GM19025 (cell line): Measurements from ENCODE around the gene RAB7B.

ENCODE experiments used
- ATAC-seq: cut with Tn5 transposase; IDR thresholded peaks from one replicate; pipeline ENCODE4 v1.9.1; 2021; ENCODE audit warnings: mild to moderate bottlenecking, low read depth, moderate library complexity; ENCODE audit not compliant: unreplicated experiment

RAB7B gene

DNA sequence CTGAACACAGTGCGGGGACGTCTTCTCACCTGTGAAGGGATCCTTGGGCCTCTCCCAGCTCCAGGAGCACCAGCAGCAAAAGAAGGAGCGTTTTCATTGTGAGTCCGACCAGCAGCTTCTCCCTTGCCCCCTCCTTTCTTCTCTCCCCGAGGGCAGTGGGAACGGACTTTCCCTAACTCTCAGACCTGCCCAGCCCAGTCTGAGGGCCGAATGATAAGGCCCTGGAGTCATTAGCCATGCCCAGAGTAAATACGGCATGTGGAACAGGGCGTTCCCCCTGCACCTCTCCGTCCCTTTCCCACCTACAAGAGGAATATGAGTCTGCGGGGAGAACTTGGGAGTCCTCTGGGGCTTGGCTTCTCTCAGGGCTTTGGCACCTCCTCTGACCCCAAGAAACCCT is 20.5 kb upstream of the RAB7B start, which contains the start of gene CTSE:
TSS of gene CTSE (minus strand) at position 201 of the 400 bp plus-strand sequence. CDS start at position 97, 104 bp downstream.
- ATAC-seq = no peak

DNA sequence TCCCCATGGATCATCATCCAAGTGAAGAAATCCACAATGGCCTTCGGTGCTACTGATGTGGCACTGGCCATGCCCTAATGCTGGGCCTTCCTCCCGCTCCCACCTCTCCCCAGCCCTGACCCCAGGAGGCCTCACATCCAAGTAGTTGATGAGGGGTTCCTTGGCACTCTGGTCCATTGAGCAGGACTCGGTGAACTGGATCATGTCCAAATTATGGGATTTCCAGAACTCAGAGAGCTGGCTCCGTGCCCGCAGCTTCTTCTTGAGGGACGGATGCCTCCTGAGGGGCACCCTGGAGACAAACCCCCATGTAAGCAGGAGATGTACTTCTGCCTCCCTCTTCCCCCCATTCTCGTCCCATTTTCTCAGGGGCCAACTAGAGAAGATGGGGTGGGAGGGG is 19.6 kb upstream of the RAB7B start:
- ATAC-seq = no peak

DNA sequence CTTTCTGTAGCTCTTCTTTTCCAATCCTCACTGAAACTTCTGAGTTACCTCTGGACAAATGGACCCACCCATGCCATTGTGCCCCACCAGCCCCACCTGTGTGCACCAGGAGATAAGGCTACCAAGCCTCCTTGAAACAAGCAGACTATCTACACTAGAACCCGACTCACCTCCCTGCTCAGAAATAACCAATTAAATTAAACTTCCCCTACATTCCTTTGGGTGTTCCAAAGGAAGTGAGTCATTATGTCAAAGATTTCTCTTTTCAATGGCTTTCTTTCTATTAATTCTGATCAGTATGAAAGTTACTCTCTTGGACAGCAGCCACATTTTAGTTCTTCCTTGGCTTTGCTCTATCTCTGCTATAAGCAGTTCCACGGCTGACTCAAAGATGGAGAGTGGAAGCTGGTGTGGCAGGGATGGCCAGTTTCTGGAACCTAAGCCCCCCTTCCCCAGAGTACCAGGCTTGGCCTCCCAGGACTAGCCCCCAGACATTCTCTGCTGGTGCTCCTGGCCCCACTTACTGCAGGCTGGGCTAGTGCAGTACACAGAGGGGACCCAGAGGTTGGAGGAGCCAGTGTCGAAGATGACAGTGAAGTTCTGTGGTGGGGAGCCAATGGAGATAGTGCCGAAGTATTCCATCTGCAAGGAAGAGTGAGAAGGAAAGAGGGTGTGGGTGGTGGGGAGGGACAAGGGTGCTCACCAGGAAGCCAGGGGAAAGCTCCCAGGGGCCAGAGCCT is 18.6 kb upstream of the RAB7B start:
- no peak for ATAC-seq

DNA sequence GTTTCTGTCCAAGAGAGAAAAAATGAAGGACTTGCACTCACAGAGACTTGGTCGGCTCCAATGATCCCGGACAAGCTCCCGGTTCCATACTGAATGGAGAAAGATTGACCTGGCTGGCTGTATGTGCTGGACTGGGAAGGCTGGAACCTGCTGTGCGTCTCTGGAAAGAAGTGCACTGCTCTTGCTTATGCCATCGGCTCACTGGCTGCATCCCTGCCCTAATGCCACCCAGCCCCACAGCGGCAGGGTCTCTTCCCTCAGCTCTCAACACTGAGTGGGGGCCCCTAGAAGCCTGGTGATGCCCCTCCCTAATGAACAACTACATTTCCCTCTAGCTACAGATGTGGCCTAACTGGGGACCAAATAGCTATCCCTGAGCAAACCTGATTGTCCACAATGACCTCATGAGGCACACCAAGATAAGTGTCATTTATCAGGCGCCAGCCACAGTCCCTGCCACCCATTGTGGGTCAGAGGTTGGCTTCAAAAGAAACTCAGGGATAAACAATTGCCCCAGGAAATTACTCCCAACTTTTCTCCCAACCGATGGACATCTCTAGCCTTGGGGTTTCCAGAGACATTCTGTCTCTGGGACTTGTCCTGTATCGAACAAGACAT is 17.9 kb upstream of the RAB7B start:
- no peak for ATAC-seq

DNA sequence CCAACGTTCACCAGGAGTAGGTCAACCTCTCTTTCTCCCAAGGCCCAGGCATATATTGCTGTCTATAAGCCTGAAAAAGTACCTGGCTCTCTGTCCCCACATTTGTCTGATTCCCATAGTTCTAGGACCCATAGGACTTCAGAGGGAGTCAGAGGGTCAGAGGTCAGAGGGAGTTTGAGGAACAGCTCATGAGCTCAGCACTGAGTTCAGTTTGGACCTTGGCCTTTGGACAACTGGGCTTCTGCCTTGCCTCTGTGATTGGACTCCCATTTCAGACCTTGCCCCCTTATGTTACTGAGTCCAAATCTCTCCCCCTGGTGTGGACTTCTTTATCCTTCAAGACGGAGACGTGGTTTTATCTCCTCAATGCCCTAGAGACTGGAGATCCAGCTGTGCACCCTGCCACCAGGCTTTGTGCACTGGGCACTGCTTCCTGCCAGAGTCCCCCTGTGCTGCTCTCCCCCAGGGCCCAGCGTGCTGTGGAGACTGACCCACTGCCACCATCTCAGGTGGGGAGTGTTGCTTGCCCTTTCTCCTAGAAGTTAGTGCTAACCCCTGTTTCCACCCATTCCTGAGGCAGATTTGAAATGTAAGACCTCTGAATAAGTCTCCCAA is 17.3 kb upstream of the RAB7B start:
- no peak for ATAC-seq

DNA sequence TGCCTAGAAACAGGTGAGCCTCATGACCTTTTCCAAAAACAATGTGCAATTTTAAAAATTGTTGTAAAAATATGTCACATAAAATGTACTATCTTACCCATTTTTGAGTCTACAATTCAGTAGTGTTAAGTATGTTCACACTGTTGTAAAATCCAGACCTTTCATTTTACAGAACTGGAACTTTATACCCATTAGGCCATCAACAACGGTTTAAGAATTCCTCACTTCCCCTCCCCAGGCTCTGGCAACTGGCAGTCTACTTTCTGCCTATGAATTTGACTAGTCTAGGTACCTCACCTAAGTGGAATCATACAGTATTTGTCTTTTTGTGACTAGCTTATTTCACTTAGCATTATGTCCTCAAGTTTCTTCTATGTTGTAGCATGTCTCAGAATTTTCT is 11.9 kb upstream of the RAB7B start:
- no peak for ATAC-seq

DNA sequence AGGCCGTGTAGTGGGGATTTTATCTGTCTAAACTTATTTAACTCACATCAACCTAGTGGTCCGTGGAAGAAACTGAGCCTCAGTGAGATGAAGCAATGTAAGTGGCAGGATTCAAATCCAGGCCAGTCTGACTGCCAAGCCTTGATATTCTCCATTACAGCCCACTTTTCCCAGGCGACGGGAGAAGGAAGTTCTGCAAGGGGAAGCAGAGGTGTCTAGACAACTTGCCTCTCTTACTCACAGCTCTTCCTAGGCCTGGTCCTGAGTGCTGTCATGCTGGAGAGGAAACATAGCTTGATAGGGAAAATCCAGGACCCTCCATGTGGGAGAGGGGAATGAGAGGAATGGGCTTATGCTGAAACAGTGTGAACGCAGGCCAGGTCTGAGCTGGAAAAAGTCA is 11.4 kb upstream of the RAB7B start:
- no peak for ATAC-seq

DNA sequence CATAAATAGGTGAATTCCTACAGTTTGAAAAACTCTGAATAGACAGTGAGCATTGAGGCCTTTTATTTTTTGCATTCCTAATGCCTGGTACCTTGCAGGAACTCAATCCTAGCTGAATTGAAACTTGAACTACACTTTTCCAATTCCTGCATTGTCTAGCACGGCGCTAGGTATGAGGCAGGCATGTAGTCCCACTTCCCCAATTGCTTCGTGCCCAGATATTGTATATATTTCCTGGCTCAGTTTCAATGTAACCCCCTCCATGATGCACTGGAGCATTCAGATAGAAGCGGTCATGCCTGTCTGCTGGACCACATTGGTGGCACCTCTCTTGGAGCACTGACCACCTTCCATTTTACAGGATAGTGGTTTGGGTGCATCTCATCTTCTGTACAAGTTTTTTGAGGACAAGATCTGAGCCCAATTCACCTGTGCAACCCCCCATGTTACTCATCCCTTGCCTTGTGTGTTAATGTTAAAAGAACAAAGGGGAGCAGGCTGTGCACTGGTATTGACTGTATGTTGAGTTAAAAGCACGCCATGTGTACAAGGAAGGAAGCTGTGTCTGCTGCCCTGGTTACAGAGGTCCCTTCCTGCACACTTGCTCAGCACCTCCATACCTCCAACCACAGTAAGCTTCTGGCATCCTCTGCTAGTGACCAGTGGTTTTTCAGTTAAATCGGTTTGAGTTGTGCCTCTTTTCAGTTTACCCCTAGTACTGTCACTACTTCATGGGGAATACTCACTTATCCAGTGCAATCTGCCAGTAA is 10.0 kb upstream of the RAB7B start:
- ATAC-seq = no peak

DNA sequence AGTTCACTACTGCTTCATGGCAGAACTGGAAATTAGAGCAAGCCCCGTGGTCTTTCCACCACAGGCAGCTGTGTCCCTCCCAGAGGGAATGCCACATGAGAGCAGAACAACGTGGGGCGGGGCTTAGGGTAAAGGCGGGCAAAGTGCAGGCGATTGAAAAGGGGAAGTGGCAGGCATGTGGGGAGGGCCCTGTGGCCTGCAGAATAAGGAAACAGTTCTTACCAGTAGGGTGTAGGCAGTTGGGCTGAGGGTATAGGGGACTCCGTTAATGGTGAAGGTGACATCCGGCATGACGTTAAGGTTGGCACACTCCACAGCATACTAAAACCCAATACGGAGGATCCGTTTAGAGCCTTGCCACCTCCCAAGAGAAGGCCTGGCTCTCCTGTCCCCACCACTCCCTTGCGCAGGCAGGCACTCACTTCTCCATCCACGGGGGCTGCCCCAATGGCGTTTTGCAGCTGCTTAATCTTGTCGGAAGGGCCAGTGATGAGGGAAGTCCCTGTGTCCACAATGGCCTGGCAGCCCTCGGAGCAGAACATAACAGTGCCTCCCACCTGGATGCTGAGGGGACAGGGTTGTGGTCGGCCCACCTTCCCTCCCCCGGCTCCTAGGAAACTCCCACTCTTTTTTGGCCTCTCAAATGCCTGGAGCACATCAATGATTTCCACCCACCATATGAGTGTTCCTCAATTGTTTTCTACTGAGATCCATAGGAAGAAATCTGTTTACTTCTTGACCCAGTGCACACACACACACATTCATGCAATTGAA is 9.1 kb upstream of the RAB7B start:
- peak; percentile 97 for ATAC-seq

DNA sequence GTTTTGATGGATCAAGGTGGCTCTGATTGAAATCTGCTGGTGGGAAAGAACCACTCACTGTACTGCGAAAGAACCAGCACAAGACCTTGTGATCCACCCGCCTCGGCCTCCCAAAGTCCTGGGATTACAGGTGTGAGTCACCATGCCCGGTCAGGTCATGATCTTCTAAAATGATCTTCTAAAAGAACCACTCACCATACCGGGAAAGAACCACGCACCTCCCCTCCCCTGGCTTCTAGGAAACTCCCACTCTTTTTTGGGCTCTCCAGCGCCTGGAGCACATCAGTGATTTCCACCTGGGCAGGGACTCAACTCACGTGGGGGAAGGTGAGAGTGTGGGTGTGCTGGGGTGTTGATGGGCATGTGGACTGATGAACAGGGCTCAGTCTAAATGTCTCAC is 7.9 kb upstream of the RAB7B start:
- ATAC-seq = no peak

DNA sequence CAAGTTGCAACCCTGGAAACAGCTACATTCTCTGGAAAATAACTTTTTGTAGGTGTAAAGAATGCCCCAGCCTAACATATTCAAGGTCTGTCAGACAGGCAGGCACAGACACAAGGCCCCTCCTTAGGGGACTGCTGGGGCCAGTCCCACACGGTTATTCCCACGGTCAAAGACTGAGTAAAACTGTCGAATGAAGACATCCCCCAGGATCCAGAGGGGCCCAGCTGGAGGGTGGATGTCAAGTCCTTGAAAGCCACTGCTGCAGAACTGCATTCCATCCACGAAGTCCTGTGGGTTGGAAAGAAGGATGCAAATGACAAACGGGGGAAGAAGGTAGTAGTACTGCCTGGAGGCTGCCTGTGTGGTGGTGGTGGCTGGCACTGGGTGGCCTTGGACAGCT is 6.9 kb upstream of the RAB7B start:
- ATAC-seq = no peak

DNA sequence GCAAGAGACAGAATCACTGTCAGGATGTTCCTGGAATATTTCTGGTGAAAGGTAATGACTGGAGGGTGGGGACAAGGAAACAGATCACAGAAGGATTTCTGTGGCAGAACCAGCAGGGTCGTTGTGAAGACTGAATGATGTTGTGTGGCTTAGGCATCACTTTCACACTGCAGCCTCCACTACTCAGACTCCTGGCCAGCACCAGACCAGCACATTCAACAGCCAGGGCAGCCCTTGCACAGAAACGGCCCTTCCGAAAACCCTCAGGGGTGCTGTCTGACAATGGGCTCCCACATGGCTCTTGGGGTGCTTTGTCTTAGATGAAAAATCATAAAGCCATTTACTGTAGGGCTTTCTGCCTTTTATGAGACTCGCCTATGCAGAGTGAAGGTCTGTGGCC is 3.8 kb upstream of the RAB7B start:
- ATAC-seq = no peak

DNA sequence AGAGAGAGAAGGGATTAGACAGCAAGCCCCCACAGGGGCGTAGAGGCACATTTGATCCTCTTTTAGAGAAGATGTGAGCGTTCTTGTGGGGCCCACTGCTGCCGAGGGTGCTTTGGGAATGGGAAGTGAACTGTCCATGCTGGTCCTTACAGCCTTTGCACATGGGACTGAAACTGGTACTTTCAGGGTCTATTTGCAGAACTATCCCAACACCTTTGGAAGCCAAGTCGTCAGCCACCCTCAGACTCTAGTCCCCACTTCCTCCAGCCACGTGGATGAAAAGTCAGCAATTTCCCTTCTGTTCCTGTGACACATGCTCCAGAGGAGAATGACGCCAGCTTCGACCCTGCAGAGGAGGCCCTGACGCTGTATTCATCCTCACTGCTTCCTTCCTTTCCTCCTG is 2.6 kb upstream of the RAB7B start:
- ATAC-seq = no peak

DNA sequence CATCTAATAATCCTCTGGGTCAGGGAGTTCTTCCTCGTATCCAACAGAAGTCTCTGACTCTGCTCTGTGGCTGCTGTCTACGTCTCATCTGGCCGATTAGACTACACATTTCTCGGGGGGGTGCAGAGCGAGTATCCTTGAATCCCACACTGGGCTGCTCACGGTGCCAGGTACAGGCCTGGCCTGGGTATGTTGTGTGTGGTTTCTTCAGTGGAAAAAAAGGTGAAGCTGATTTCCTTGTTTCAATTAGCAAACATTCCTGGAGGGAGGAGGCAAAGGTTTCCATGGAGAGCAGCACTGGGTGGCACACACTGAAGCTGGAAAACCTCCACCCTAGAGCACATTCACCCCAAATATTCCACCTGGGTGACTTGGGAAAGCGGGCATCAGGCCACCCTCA is 2.0 kb upstream of the RAB7B start:
- no peak for ATAC-seq

DNA sequence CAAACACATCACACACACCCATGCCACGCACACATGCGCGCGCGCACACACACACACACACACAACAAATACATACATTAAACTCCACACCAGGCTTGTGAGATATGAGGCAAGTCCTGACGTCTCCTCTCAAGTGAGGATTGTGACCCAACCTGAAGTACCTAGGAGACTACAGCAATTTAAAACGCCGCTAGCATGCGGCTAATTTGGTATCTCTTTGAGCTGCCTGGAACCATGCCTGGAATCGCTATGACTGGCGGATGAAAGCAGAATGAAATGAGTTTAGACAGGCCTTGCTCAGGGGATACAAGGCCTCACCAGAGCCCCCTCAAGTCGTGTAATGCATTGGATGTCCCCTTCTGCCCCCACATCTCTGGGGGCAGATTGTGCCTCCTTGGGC is 1.6 kb upstream of the RAB7B start:
- ATAC-seq = no peak

DNA sequence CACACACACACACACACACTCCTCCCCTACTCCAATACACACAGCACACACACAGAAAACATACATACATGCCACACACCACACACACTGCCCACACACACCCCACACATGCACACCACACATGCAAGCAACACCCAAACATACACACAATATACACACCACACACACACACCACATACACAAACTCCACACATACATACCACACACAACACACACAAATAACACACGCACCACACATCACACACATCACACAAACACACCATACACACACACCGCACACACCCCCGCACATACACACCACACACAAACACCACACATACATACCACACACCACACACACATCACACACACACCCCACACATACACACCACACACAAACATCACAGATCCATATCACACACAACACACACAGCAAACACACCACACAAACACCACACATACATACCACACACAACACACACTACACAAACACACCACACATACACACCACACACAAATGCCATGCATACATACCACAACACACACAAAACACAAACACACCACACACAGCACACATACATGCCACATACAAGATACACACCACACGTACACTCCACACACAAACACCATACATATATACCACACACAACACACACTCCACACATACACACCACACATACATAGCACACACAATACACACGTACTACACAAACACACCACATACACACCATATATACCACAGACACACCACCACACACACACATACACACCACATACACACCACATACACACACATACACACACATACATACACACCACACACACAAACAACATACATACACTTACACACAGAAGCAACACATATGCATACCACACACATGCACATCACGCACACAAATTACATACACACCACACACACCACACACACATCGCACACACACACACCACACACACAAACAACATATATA is 932 bp upstream of the RAB7B start:
- ATAC-seq = no peak

DNA sequence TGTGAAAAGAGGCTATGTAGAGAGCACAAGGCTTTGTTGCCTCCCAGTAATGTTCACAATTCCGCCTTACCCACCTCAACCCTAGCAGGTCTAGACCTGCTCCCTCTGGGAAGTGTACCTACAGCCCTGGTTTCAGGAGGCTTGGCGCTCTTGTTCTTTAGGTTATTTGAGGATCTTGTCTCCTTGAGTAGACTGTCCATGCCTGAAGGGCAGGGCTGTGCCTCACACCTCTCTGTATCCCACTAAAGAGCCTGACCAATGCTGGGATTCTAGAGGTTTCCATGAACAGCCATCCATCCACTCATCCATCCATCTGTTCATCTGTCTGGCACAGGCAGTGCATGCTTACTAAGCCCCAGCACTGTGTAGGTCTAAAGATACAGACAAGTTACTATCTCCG is 1.0 kb downstream of the RAB7B start:
- ATAC-seq = no peak

DNA sequence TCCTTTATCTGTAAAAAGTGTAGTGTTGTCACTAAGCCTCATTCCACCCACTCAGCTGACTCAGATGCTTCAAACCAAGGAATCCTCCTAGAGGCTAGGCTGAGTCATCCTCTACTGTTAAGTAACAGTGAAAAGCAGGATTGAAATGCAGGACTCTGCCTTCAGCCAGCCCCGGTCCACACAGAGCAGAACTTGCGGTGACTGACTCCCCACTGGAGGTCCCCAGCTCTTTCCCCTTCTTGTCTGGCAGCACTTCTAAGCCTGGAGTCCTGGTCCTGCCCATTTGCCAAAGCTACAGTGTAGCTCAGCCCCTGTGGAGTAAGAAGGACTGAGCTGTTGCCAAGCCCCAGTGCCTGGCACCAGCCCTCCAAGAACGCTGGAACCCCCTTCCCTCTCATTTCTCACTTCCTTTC is 1.7 kb downstream of the RAB7B start:
- no peak for ATAC-seq

DNA sequence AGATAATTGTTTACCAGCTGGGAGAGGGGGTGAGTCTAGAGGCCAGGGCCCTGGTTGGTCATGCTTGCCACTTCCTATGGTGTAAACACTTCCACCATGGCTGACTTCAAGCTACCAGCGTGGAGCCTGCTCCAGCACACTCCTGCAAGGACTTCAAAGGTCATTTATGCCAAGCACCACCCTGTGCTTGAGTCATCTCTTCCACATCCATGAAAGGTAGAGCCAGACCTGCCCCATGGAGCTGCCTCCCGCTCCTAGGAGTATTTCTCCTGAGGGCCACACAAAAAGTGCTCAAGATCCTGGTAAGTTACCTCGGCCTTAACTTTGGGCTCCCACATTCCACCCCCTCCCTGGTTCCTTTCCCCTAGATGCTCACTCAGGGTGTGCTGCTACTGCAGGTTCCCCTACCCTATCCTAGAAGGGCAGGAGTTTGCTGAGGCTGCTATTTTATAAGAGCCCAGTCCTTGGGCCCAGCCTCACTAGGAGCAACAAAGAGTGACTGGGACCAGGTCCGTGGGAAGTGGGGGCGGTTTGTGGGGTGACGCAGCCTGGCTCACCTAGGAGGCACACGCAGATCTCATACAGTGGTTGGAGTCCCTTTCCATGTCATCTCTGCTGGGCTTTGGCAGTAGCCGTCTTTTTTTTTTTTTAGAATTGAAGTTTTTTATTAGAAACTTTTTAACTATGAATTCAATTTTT is 2.4 kb downstream of the RAB7B start:
- ATAC-seq = no peak
